ENCODE measurements around the gene TTC19. TPM values are rescaled to one million over a fixed set of nuclear protein-coding genes. Genes with fewer than 3 reads are reported as not detected.

Gene TTC19
- 98.6 TPM for total RNA-seq

DNA sequence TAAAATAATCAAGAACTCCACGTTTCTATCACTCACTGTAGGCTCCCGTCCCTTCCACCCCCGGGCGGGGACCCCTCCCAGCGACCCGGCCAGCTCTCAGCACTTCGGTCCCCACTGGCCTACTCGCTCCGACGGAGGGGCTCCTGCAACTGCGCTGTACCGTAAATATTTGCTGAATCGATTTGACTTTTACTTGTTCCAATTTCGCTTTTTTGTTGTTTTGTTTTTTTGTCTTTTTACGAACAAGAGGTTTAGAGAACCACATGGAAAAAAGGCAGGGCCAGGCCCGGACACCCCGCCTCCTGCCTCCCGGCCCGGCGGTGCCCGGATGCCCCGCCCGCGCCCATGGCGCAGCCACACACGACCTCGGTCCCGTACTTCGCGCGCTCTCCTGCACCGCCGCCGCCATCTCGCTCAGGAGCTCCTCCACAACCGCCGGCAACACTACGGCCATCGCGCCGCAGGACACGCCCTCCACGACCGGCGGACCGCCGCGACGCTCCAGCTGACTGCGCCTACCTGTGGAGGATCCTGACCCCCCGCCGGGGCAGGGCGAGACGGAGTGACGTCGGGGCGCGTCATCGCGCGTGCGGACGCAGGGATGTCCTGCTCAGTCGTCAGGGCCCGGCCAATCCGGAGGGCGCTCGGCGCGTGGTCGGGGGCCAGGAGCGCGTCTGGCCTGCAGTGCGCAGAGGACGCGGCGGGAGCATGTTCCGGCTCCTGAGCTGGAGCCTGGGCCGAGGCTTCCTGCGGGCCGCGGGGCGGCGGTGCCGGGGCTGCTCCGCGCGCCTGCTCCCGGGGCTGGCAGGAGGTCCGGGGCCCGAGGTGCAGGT, at the start of gene TTC19, which contains the start of gene ZSWIM7:
TTC19 (plus strand) TSS at position 684 of the 833 bp plus-strand sequence; CDS start at position 709, 25 bp downstream.
ZSWIM7 (minus strand) TSS at position 564 of the 833 bp plus-strand sequence; CDS start at position 454, 110 bp downstream.
- DNase-seq (ENCODE audit: low read depth in 2 of 3, low spot score in 2 of 3): peak; percentile 88 to 94 (median 93)

GRCh38 chr17:15951368-15952047, 48.1 kb upstream of the TTC19 start:
- DNase-seq (ENCODE audit: low read depth in 2 of 3, low spot score in 2 of 3): no peak

- DNase-seq (ENCODE audit: low read depth in 2 of 3, low spot score in 2 of 3): no peak
Observed at GRCh38 chr17:15952048-15952532, 47.5 kb upstream of the TTC19 start.

GRCh38 chr17:15952916-15953790, 46.5 kb upstream of the TTC19 start:
- DNase-seq (ENCODE audit: low read depth in 2 of 3, low spot score in 2 of 3): no peak

DNA sequence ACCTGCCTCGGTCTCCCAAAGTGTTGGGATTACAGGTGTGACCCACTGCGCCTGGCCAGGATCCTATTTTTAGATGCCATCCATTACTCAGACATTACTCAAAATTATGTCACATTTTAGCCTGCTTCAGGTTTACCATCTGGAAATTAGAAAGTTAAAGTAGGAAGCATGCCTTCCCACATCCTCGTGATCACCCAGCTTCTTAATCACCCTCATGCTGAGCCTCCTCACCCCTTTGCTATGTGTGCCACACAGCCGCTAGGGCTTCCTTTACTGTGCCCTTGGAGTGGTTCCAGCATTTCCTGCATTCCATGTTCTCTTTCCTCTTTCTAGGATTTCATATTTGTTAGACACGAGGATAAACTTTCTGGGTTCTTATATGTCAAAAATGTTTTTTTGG, 45.4 kb upstream of the TTC19 start:
- DNase-seq (ENCODE audit: low read depth in 2 of 3, low spot score in 2 of 3): peak in 1 of 3 donors; percentile 37

- no peak for DNase-seq (ENCODE audit: low read depth in 2 of 3, low spot score in 2 of 3)
Observed at GRCh38 chr17:15955793-15956541, 43.7 kb upstream of the TTC19 start.

DNA sequence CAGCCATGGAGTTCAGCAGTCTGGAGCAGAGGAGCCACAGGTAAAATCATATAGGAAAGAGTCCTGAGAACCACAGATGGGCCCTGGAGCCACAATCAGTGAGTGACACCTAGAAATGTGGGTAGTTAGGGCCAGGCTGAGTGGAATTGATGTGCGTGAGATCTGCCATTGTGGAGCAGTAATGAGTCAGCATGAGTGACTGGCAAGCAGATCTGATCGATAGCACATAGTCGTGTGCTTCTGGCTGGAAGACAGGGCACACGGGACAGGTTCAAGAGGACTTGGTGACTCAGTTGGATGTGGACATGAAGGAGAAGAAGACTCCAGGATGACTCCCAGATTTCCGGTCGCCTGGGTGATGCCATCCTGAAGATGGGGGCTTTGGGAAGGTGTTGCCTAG, 42.4 kb upstream of the TTC19 start:
- no peak for DNase-seq (ENCODE audit: low read depth in 2 of 3, low spot score in 2 of 3)

DNA sequence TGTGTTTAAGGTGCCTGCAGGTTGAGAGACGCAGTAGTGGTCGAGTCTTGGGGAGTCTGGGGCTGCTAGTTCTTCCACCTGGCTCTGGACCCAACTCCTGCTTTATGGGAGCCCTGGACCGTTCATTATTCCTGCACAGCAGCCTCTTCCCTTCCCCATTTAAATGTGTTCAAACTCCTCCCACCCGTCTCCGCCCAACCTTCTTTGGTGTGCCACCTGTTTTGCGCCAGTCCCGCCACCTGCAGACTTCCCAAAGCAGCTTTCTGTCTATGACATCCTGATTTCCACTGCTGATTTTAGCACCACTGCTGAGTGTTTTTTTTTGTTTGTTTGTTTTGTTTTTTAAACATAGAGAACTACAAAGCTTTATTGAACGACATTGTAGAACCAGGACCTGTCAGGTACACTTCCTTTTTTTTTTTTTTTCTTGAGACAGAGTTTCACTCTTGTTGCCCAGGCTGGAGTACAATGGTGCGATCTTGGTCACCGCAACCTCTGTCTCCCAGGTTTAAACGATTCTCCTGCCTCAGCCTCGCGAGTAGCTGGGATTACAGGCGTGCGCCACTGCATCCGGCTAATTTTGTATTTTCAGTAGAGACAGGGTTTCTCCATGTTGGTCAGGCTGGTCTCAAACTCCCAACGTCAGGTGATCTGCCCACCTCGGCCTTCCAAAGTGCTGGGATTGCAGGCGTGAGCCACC, 41.9 kb upstream of the TTC19 start:
- no peak for DNase-seq (ENCODE audit: low read depth in 2 of 3, low spot score in 2 of 3)

DNA sequence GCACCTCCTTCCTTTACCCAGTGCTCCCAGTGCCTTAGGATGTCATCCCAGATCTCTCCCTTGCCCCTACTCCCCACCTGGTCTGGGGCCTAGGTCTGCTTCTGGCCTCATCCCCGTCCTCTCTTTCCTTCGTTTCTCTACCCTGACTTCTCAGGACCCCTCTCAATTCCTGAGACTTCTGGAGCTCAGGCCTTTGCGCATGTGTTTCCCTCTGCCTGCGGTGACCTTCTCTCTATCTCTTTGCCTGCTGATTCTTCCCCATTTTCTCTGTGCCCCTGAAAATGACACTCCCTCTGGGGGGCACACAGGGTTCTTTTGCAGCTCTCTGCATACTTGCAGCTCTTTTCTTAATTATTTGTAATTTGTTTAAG, 41.2 kb upstream of the TTC19 start:
- DNase-seq (ENCODE audit: low read depth in 2 of 3, low spot score in 2 of 3): no peak

- DNase-seq (ENCODE audit: low read depth in 2 of 3, low spot score in 2 of 3): no peak
Observed at GRCh38 chr17:15963670-15964110, 35.9 kb upstream of the TTC19 start.

- peak in 1 of 3 donors; percentile 33 for DNase-seq (ENCODE audit: low read depth in 2 of 3, low spot score in 2 of 3)
Observed at GRCh38 chr17:15965528-15965927, 34.1 kb upstream of the TTC19 start.

DNA sequence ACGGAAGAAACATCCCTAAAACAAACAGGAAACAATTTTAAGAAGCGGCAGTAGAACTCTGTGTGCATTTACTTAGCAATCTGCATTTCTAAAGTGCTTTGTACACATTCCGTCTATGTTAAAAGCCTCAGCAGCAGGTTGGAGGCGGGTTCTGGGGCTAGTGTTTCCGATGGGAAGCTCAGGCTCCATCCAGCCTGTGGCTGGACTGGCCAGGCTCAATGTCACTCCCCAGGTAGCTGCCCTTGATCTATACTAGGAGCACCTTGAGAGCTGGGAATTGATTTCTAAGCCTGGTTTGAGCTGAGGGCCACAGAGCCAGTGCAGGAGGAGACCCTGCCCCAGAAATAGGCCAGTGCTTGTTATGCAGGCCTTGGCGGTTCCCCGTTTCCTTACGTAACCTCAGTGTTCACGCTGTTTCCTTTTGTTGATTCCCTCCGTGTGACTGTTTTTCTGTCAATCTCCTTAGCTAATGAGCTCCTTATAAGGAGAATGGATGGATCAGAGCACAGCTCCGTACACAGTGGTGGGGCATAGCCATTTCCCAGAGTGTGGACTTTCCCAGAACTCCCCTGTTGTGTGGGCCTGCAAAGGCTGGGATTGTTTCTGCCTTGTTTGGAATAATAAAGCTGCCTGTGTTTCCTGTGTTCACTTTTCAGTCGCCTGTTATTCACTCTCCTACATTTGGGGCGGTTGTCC, 33.3 kb upstream of the TTC19 start:
- peak in 1 of 3 donors; percentile 60 for DNase-seq (ENCODE audit: low read depth in 2 of 3, low spot score in 2 of 3)

- no peak for DNase-seq (ENCODE audit: low read depth in 2 of 3, low spot score in 2 of 3)
Observed at GRCh38 chr17:15966879-15967248, 32.8 kb upstream of the TTC19 start.

DNA sequence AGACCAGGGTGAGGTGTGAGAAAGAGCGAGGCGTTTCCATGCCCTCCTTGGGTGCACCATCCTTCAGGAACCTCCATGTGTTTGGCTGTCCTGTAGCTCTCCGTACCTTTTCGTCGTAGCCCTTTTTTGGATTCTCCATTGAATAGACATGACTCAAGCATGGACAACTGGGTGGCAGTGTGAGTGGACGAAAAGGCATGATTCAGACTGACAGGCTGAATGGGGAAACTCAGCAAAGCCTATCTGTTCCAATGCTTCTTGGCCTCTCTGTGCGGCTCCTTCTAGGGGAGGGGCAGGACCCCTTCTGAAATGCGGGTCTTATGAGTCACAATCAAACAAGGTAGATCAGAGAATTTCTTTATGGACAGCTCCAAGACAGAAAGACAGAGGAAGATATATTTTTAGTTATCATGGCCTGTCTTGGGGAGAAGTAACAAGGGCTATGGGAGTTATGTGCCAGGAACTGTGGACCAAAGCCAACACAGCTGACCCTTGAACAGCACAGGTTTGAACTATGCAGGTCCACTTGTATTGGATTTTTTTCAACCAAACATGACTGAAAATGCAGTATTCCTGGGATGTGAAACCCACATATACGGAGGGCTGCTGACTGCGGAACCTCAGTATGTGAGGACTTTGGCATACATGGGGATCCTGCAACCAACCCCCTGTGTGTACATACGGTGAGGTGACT, 31.8 kb upstream of the TTC19 start:
- DNase-seq (ENCODE audit: low read depth in 2 of 3, low spot score in 2 of 3): no peak

DNA sequence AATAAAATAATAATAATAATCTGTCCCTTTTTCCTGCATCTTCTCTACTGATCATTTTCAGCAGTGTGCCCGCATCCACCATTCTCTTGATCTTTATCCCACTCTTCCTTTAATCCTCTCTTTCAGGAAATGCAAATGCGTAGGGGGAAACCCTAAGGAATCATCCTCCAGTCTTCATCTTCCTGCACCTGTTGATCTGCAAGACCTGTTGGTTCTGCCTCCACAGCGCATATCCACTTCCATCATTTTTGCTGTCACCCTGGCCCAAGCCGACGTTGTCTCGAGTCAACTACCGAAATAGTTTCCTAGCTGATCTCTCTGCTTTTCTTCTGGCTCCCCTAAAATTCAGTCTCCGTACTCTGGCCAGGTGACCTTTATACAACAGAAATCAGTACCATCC, 30.2 kb upstream of the TTC19 start:
- no peak for DNase-seq (ENCODE audit: low read depth in 2 of 3, low spot score in 2 of 3)

GRCh38 chr17:15970500-15970899, 29.1 kb upstream of the TTC19 start:
- DNase-seq (ENCODE audit: low read depth in 2 of 3, low spot score in 2 of 3): no peak

DNA sequence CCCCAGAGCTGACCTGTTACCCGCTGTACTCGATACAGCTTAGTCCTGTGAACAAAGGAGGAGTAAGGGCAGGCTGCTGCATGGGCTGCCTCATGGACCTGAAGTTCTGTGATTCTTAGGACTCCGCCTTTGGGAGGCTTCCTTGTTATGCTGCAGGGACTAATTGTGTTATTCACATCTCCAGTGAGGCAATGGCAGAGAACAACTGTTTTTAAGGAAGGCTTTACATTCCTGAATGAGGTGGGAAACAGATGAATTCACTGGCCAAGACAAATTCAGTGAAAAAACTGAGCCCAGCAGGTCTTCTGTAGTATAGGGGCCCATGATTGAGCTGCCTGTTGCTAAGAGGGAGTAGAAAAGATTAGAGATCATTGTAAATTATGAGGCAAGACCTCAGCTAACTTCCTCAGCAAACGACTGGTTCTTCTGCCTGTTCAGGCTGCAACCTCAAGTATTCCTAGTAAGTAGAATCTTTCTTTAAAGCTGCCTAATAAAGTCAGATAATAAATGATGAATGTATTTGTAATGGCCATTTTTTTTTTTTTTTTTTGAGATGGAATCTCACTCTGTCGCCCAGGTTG, 28.4 kb upstream of the TTC19 start:
- DNase-seq (ENCODE audit: low read depth in 2 of 3, low spot score in 2 of 3): peak in 1 of 3 donors; percentile 26

GRCh38 chr17:15971882-15972281, 27.7 kb upstream of the TTC19 start:
- no peak for DNase-seq (ENCODE audit: low read depth in 2 of 3, low spot score in 2 of 3)

All from hematopoietic multipotent progenitor cell (in vitro differentiated cells).